Stimulated activated CD8-positive, alpha-beta memory T cell treated with anti-CD3 and anti-CD28 coated beads, Interleukin-15, amount 100 ng/mL, for 4 hours (primary cell): ENCODE data around the gene HOOK2.
"Not testable (repeated sequence)": the region's sequence is repeated elsewhere in the genome, so short reads cannot be mapped to it uniquely, and the experiment has no call there.

Experiments used
- DNase-seq, 2 donors: peaks; one replicate each; pipeline ENCODE4 v3.0.0-alpha.2; 2020; ENCODE audit warnings: low read depth in 2 of 2

The HOOK2 gene

GRCh38 chr19:12754465-12755196 is 20.7 kb downstream of the HOOK2 start:
- no peak for DNase-seq

DNA sequence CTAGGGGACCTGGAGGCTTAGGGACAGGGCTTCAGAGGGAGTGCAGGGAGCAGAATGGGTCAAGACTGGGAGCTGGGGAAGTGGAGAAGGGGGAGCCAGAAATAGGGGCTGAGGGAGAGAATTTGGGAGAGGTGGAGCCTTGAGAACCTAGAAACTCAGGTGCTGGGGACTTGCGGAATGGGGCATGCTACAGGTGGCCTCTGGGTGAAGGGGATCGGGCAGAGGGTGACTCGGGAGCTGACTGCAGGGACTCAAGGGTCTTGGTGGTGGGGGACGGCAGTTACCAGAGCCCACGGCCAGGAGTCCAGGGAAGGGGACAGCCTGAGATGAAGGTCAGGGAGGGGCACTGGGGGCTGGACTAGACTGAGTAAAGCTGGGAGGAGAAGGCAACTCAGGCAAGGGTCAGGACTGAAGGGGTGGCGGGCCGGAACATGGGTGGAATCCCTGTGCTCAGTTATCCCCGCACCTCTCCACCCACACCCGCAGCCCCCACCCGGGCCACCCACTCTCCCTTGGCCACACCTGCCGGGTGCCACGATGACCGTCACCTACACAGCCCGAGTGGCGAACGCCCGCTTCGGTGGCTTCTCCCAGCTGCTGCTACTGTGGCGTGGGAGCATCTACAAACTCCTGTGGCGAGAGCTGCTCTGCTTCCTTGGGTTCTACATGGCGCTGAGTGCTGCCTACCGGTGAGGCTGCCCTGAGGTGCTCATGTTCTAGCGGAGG is 23.1 kb downstream of the HOOK2 start:
- no peak for DNase-seq

DNA sequence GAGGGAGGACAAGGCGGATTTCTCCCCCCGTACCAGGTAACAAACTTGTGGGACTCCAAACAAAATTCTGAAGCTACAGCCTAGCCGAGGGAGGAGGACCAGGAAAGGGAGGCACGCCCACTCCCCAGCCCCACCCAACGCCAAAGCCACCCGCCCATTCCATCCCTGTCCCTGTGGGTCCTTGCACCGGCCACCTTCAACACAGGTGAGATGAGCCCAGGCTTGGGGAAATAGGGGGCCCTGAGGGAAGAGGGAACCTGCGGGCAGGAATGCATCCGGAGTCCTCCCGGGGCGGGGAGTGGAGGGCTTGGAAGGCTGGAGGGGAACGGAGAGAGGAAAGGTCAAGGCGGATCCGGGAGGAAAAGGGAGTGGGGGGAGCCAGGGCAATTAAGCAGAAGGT is 23.7 kb downstream of the HOOK2 start, which contains the start of gene BEST2:
TSS of gene BEST2 (plus strand) at position 157 of the 400 bp plus-strand sequence. CDS start 802 bp downstream, outside the sequence.
- DNase-seq = no peak

DNA sequence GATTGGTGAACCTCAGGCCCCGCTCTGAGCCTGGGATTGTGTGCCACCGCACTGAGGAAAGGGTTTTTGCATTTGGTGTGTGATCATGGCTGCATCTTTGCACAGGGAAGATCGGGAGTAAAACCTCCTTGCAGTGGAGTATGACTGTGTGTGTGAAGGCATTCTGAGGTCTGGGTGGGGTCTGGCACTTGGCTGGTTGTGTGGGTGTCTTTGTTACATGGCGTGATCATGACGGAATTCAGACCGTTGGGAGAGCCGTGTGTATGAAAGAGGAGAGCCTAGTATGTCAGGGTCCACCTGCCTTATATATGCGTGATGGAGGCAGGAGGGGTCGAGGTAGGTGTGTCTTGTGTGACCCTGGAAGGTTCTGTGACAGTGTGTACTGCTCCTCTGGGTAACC is 24.5 kb downstream of the HOOK2 start:
- DNase-seq = no peak

GRCh38 chr19:12749938-12750521 is 25.3 kb downstream of the HOOK2 start:
- no peak for DNase-seq

- DNase-seq = no peak
These were observed 26.9 kb downstream of the HOOK2 start for GRCh38 chr19:12748489-12748888.

DNA sequence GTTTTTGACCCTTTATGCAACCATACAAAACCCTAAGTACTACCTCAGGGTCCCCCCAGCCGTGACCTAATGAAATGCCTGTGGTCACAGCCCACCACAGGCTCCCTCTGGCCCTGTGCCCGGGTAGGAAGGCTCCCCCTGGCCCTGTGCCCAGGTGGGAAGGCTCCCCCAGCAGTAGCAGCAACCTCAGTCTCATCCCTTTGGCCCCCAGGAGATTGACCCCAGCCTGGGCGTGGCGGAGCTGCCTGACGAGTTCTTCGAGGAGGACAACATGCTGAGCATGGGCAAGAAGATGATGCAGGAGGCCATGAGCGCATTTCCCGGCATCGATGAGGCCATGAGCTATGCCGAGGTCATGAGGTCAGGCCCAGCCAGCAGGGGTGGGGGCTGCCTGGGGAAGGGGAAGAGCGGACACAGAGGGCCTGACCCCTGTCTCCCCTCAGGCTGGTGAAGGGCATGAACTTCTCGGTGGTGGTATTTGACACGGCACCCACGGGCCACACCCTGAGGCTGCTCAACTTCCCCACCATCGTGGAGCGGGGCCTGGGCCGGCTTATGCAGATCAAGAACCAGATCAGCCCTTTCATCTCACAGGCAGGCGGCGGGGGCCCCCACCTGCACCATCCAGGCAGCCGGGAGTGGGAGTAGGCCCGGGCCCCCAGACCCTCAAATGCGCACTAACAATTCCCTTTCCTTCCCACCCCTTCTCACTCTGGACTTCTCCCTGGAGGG is 30.0 kb downstream of the HOOK2 start:
- no peak for DNase-seq

DNA sequence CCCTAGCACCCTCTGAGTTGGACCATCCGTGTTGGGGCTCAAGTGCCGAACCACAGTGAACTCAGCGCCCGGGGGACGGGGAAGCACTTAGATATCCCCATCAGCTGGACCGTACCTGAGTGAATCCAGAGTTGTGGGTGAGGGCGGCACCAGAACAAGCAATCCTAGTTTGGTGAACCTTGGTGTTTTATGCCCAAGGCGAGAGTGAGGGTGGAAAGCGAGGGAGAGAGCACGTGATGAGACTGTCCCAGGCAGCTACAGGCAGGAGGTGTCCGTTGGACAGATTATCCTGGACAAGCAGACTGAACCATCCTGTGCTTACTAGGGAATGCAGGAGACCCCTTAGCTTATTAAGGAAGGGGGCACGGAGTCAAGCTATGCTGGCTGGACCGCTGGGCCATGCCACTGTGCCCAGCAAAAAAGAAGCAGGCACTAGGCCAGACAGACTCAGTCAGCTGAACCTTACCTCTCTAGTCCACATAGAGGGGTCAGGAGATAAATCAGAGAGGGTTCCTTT is 37.5 kb downstream of the HOOK2 start:
- DNase-seq = no peak

GRCh38 chr19:12736995-12737834 is 38.1 kb downstream of the HOOK2 start, which contains the start of gene GET3:
TSS of gene GET3 (plus strand) at chr19:12737497. CDS start at chr19:12737506, 9 bp downstream.
- peak; percentile 53 to 61 for DNase-seq

- no peak for DNase-seq
These were observed 41.8 kb downstream of the HOOK2 start for GRCh38 chr19:12733369-12734214.

GRCh38 chr19:12731337-12731736 is 44.0 kb downstream of the HOOK2 start:
- DNase-seq = no peak

DNA sequence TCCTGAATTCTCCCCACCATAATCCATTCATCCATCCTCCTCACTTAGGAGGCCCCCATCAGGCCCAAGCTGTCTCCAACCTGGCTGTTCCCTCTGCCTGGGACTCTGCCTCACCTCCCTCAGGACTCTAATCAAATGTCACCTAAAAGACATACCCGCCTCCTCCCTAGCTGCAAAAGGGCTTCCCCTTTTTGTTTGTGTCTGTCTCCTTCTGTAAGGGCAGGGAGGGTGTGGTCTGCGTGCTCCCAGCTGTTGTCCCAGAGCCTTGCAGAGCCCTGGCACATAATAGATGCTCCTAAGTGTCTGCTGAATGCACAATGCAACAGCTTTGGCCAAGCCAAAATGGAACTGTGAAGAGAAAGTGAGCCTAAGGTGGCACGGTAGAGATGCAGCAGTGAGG is 45.3 kb downstream of the HOOK2 start:
- DNase-seq = no peak

DNA sequence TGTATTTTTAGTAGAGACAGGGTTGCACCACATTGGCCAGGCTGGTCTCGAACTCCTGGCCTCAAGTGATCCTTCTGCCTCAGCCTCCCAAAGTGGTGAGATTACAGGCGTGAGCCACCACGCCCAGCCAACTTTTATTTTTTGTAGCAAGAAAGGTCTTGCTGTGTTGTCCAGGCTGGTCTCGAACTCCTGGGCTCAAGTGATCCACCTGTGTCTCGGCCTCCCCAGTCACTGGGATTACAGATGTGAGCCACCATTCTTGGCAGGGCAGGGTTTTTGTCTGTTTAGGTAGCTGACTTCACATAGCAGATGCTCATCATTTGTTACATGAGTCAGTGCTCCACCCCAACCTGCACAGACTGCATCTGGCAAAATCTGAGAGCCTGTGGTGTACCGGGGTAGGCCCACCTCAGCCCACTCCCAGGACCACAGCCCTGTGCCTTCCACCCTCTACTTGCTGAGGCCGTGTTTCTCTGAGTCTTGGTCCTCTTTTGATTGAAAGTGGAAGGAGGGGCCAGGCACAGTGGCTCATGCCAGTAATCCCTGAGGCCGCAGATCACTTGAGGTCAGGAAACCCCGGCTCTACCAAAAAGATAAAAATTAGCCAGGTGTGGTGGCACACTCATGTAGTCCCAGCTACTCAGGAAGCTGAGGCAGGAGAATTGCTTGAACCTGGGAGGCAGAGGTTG is 47.5 kb downstream of the HOOK2 start:
- no peak for DNase-seq

- no peak for DNase-seq
These were observed 48.4 kb downstream of the HOOK2 start for GRCh38 chr19:12726988-12727316.

DNA sequence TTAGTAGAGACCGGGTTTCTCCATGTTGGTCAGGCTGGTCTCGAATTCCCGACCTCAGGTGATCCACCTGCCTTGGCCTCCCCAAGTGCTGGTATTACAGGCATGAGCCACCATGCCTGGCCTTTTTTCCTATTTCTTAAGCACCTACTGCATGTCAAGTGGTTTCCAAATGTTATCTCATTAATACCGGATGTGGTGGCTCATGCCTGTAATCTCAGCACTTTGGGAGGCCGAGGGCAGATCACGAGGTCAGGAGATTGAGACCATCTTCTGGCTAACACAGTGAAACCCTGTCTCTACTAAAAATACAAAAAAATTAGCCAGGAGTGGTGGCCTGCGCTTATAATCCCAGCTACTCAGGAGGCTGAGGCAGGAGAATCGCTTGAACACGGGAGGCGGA is 49.7 kb downstream of the HOOK2 start:
- DNase-seq = not testable (repeated sequence)

GRCh38 chr19:12723641-12724426 is 51.5 kb downstream of the HOOK2 start, which contains the start of gene TNPO2:
TSS of gene TNPO2 (minus strand) at chr19:12723932. CDS start at chr19:12720977, 2,955 bp downstream.
- DNase-seq = peak in 1 of 2 donors; percentile 48

DNA sequence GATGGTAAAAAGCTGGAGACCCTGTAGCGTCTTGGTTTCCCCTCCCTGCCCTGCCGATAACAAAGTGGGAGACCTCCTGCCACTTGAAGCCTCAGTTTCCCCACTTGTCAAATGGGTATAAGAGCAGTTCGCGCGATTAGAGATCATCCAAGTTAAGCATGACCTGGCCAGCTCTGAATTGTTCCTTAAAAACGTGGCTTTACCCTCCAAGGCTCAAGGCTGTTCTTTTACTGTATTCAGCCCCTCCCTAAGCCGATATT is 52.0 kb downstream of the HOOK2 start:
- no peak for DNase-seq

DNA sequence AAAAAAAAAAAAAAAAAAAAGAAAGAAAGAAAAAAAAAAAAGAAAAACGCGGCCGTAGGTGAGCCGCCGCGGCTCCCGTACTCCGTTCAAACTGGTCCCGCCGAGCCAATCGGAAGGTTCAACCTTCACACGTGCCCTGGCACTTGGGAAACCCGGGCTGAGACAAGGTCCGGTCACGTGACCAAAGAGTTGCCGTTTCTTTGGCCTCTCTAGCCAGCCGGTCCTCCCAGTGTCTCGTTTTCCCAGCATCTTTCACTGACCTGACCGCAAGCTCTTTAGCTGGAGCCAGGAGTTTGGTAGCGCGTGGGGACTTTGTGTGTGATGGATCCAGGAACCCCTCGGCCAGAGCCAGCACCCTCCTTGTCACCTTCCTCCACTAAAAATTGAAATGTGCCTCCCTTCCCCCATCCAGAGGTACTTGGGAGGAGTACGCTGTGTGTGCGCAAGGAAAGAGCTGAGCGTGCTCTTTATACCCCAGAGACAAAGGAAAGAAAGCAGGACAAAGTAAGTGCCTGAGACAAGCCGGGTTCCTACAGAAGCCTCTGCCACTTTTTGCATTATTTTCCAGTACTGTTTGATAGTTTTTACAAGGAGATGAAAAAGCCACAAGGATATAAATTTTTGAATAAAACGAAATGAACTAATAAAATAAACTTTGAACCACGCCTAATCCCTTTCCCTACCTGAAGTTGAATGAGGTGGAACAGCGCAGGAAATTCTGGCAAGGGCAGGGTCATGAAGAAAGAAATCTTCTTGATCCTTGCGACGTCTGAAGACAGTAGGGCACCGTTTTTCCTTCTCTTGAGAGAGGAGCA is 52.6 kb downstream of the HOOK2 start:
- DNase-seq = peak; percentile 83 to 92
